Naive thymus-derived CD8-positive, alpha-beta T cell (primary cell): ENCODE results near the gene CSNK1D. TPM values are rescaled to one million over a fixed set of nuclear protein-coding genes. Genes with fewer than 3 reads are reported as not detected.

Source experiments
- ATAC-seq, 2 donors: fragments of 150-1000 bp; cut with Tn5 transposase in 1 of 2; sonication (Bioruptor Pico), chemical (Tn5 transposase) in 1 of 2; 1 replicate in 1 of 2; 2 replicates in 1 of 2; pipeline ENCODE4 v1.10.0; 2021; ENCODE audit warnings: mild to moderate bottlenecking in 2 of 2, moderate library complexity in 2 of 2
- POLR2A ChIA-PET: fragments of 350-600 bp; sonication (Branson Sonifier 250); formaldehyde crosslinking; loops from one replicate; lab custom pipeline; 2021; ENCODE audit warnings: antibody characterized with exemption; lab: Charles Lee
- DNase-seq, 10 donors: peaks; one replicate each; pipeline versions ENCODE4 v3.0.0 to v3.0.0-alpha.2; 2020 to 2022
- H3K27ac Mint-ChIP-seq, 10 donors: one replicate each; pipeline ENCODE4 v1.8.0; 2020 to 2022; ENCODE audit warnings: mild to moderate bottlenecking in 10 of 10, mixed read lengths in 10 of 10, moderate library complexity in 4 of 10, inconsistent platforms in 1 of 10
- H3K27me3 Mint-ChIP-seq, 5 donors: one replicate each; pipeline ENCODE4 v1.8.0; 2021 to 2022; ENCODE audit warnings: mixed read lengths in 5 of 5
- H3K36me3 Mint-ChIP-seq, 3 donors: one replicate each; pipeline ENCODE4 v1.8.0; 2020 to 2022; ENCODE audit warnings: mixed read lengths in 3 of 3, mild to moderate bottlenecking in 2 of 3, inconsistent platforms in 1 of 3
- H3K4me1 Mint-ChIP-seq, 4 donors: one replicate each; pipeline ENCODE4 v1.8.0; 2021 to 2022; ENCODE audit warnings: mixed read lengths in 4 of 4
- H3K4me3 Mint-ChIP-seq, 10 donors: one replicate each; pipeline ENCODE4 v1.8.0; 2020 to 2022; ENCODE audit warnings: mild to moderate bottlenecking in 10 of 10, mixed read lengths in 10 of 10, moderate library complexity in 6 of 10, inconsistent platforms in 1 of 10
- H3K9me3 Mint-ChIP-seq, 9 donors: one replicate each; pipeline ENCODE4 v1.8.0; 2020 to 2022; ENCODE audit warnings: mixed read lengths in 9 of 9, mild to moderate bottlenecking in 3 of 9, inconsistent platforms in 1 of 9, moderate library complexity in 1 of 9
- polyA plus RNA-seq, 3 donors: library from polyadenylated mRNA; unstranded; fragments of 300-500 nt; fragmentation: Illumina TruSeq; gene quantifications; one replicate each; pipeline ENCODE4 v1.2.3, GENCODE V29; 2021
- total RNA-seq, 8 experiments: library from RNA in 2 of 8; stranded (reverse) in 2 of 8; gene quantifications; one replicate each; pipeline ENCODE4 v1.2.3 and lab custom pipeline; 2021 to 2026

CSNK1D gene
- total RNA-seq (100 to 1,000 TPM; 184 to 201 TPM), polyA plus RNA-seq (10 to 100 TPM; 47.6 to 72.1 (median 48.6) TPM), total RNA-seq (lab: John Stamatoyannopoulos, UW) (94.0 to 122 (median 107) reads per million in 6 experiments)

DNA sequence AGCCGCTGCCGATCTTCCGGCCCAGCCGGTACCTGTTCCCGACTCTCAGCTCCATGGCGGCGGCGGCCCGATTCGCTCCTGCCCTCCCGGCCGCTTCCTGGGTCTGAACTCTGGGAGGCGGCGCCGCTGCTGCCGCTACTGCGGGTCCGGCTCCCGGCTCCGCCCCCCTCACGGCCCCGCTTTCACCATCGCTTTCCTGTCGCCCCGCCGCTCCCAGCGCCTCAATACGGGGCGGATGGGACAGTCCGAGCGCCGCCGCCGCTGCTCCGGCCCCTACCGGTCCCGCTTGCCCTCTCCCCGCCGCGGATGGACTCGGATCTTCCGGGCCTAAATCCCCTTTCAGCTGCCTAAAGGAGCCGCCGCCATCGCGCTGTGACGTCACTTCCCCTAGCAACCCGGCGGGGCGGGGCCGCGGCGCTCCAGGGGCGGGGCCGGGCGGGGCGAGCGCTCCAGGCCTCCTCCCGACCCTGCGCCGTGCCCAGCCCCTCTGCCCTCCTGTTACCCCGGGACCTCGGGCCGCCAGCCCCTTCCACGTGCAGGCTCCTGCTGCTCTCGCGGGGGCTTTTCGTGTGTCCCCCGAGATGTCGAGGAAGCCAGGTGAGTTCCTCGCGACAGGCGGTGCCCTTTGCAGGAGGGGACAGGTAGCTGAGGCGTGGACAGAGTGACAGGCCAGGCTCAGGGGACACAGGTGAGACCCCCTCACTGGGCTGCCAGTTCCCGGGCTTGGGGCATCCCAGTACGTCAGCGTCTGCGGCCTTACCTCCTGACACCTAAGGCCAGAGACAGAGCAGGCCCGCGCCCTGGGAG, at the start of gene CSNK1D:
CSNK1D (minus strand) TSS at position 374 of the 807 bp plus-strand sequence; CDS start at position 55, 319 bp downstream.
- H3K36me3 Mint-ChIP-seq = peaks cover 5 to 38% (median 6%) of the 10 kb centered on the region in 3 donors
- no peaks in the 10 kb centered on the region for H3K27me3 Mint-ChIP-seq
- peak within 1 kb of the TSS; percentile 93 to 99 (median 99) for H3K27ac Mint-ChIP-seq
- peaks cover 21 to 49% (median 45%) of the 10 kb centered on the region in 4 donors for H3K4me1 Mint-ChIP-seq
- POLR2A ChIA-PET = interaction anchor here (0.6 to 6.7 kb wide), 15 partner anchors 10 to 175 kb away, joined by 3 to 50 read pairs (median 5); partner anchors contain the start of genes CD7, FASN, OGFOD3 and SLC16A3
- H3K9me3 Mint-ChIP-seq = no peaks in the 10 kb centered on the region
- peak within 1 kb of the TSS; percentile 79 to 99 (median 96) for H3K4me3 Mint-ChIP-seq
- ATAC-seq (peak; percentile 74 to 79), DNase-seq (peak; percentile 82 to 98 (median 92))

DNA sequence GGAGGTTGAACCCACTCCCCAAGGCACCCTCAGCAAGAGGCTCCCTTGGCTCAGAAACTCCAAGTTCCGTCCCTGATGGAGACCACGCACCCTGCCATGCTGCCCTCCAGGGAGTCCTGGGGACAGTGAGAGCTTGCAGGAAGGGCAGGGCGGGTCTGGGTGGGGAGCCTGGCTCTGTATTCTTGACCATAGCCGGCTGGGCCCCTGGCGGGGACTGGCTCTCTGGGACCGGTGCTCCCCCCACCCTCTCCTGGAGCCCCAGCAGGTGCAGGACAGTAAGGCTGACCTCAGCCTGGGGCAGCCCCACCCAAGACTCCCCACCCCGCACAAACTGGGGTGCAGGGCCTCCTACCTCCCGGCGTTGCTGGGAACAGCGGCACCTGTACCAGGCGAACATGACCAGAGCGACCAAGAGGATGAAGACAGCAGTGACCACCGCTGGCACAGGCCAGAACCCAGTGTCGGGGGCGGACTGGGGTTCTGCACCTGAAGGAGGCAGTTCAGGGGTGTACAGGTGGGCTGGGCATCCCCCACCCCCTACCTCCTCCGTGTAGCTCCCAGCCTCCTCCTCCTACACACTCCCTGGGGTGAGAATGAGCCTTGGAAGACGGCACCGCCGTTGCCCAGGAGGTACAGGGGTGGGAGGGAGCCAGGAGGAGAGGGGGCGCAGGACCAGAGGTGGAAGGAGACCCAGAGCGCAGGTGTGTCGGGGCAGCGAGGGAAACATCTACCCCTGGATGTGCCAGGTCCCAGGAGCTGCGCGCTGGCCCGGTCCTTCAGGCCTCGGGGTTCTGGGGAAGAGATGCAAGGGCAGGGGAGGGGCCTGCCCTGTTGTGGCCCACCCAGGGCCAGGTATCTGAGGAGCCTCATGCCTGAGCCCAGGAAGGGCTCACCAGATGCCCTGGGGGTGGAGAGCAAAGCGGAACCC, 49.3 kb upstream of the CSNK1D start:
- peak overlapping the region in 4 of 10 donors; percentile 19 to 71 (median 56) for H3K27ac Mint-ChIP-seq
- peak in 1 of 10 donors; percentile 59 for DNase-seq

DNA sequence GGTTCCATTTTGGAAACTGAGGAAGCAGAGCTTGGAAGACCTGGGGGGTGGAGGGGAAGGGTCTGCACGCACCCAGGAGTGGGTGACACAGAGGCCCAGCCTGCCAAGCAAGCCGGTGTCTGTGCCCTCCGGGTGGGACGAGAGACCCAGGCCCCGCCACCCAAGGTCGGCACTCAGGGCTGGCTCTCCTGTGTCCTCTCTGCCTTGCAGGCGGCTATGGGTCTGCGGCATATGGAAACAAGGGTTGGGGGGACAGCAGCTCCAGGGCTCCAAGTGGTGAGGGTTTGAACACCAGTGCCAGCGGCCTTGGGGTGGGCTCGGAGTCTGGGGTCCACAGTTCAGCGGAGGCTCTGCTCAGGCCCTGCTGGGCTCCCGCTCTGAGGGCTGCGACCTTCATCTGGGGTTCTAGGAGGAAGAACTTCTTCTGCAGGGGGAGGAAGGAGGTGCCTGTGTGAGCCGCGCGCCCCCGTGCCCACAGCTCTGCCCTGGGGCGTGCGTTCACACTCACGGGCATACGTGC, 48.5 kb upstream of the CSNK1D start:
- H3K36me3 Mint-ChIP-seq = no peaks in the 10 kb centered on the region
- H3K27me3 Mint-ChIP-seq = no peaks in the 10 kb centered on the region
- peaks cover 6 to 21% (median 13%) of the 10 kb centered on the region in 4 donors for H3K4me1 Mint-ChIP-seq
- peak overlapping the region; percentile 19 to 93 (median 66) for H3K27ac Mint-ChIP-seq
- H3K4me3 Mint-ChIP-seq = peak overlapping the region in 7 of 10 donors; percentile 22 to 74 (median 42)
- POLR2A ChIA-PET = interaction anchor here (0.7 to 3.0 kb wide), 4 partner anchors 19 to 474 kb away, joined by 3 to 38 read pairs (median 7); no protein-coding TSS in a partner anchor
- no peak for ATAC-seq
- no peak for DNase-seq
- no peaks in the 10 kb centered on the region for H3K9me3 Mint-ChIP-seq

More for the DNA sequence above, 49.3 kb upstream of the CSNK1D start:
- Mint-ChIP-seq H3K9me3 (no peaks in the 10 kb centered on the region), H3K27me3 (no peaks in the 10 kb centered on the region), H3K4me1 (peaks cover 3 to 21% (median 12%) of the 10 kb centered on the region in 4 donors), H3K36me3 (no peaks in the 10 kb centered on the region), H3K4me3 (no peak overlapping the region)
- ATAC-seq = no peak
- POLR2A ChIA-PET = interaction anchor here (0.8 to 3.0 kb wide), 4 partner anchors 20 to 117 kb away, joined by 3 to 38 read pairs (median 8); no protein-coding TSS in a partner anchor

DNA sequence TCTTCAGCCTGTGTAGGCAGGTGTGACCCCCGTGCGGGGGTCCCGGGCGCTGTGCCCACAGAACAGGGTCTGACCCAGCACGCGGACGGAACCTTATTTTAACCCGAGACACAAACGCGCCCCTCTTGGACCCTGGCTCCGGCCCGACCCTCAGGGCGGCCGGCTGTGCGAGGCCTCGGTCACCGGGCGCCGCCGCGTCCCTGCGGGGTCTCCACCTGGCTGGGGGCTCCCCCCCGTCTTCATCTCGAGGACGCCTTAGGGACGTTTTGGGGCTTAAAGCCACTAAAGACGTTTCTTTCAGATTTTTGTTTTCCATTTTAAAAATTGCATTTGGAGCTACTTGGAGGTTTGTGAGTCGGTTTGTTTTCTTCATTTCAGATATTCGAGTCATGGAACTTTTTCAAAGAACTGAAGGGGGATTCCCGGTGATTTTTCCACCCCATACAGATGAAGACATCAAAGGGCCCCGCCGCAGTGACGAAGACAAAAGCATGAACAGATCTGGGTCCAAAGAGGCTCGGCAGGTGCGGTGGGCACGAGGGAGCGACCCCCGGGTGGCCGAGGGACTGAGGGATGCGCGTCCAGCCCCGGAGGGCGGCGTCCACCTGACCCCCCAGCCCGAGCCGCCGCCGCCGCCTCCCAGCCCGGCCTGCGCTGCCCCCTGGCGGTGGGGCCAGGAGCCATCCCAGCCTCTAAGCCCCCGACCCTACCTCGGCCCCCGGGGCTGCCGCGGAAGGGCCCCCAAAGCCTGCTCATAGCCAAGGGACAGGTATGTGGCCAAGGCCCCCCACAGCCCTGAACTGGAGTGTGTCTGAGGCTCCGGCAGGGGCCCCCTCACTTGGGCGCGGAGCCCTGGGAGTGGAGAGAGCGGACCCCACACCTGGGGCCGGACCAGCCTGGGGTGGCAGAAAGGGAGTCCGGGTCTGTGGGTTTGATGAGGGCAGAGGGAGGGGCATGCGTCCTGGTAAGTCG, 47.7 kb upstream of the CSNK1D start:
- DNase-seq = peak; percentile 54 to 92 (median 82)
- H3K27me3 Mint-ChIP-seq = no peaks in the 10 kb centered on the region
- ATAC-seq = peak; percentile 55 to 62
- H3K9me3 Mint-ChIP-seq = no peaks in the 10 kb centered on the region
- H3K27ac Mint-ChIP-seq = peak overlapping the region; percentile 49 to 97 (median 90)
- peaks cover 6 to 21% (median 14%) of the 10 kb centered on the region in 4 donors for H3K4me1 Mint-ChIP-seq
- H3K4me3 Mint-ChIP-seq = peak overlapping the region; percentile 63 to 86 (median 80)
- POLR2A ChIA-PET = interaction anchor here (0.7 to 3.0 kb wide), 8 partner anchors 12 to 473 kb away, joined by 3 to 38 read pairs (median 4); no protein-coding TSS in a partner anchor
- H3K36me3 Mint-ChIP-seq = no peaks in the 10 kb centered on the region

DNA sequence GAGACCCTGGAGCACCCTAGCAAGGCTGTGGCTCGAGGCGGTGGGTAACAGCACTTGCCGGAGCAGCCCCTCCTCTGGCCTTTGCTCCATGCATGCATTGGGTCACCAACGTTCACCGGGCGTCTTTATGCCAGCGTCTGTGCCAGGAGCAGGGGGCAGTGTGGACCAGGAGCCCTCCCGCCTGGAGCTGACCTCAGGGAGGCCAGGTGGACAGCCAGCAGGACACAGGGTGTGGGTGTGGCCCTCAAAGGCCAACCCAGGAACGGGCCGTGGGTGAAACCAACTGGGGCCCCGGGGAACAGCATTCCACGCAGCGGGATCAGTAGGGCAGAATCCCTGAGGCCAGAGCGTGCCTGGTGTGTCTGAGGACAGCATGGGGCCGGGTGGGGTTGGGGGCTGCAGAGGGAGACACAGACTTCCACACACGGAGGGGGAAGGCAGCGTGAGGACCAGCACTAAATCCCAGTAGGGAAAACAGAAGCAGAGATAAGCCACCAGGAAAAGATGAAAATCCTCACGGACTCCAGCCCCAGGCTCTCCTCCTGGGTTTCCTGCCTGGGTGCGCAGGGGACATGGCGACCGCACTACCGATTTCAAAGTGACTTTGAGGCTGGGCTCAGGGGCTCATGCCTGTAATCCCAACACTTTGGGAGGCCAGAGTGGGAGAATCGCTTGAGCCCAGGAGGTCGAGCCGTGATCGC, 46.8 kb upstream of the CSNK1D start:
- POLR2A ChIA-PET = interaction anchor here (0.7 to 2.9 kb wide), 6 partner anchors 11 to 290 kb away, joined by 3 to 38 read pairs (median 4); no protein-coding TSS in a partner anchor
- Mint-ChIP-seq H3K4me1 (peaks cover 12 to 24% (median 22%) of the 10 kb centered on the region in 4 donors), H3K4me3 (peak overlapping the region in 6 of 10 donors; percentile 25 to 78 (median 36)), H3K27me3 (peaks cover 0 to 2% (median 0%) of the 10 kb centered on the region in 5 donors), H3K9me3 (no peaks in the 10 kb centered on the region), H3K36me3 (peaks cover 0 to 7% (median 2%) of the 10 kb centered on the region in 3 donors), H3K27ac (peak overlapping the region in 8 of 10 donors; percentile 13 to 91 (median 68))
- DNase-seq = peak in 1 of 10 donors; percentile 55
- no peak for ATAC-seq

DNA sequence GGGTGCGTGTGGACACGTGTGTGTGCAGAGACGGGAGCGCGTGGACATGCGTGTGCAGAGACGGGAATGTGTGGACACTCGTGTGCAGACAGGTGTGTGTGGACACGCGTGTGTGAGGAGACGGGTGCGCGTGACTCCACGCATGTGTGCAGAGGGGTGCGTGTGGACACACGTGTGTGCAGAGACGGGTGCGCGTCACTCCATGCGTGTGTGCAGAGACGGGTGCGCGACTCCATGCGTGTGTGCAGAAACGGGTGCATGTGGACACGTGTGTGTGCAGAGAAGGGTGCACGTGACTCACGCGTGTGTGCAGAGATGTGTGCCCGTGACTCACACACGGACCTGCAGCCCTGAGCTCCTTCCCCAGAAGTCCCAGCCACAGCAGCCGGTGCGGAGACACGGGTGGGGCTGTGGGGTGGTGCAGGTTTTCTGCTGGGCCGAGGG, 46.1 kb upstream of the CSNK1D start:
- peaks cover 0 to 2% (median 0%) of the 10 kb centered on the region in 5 donors for H3K27me3 Mint-ChIP-seq
- POLR2A ChIA-PET = interaction anchor here (0.7 to 1.0 kb wide), 2 partner anchors 19 to 289 kb away, joined by 3 read pairs; no protein-coding TSS in a partner anchor
- peaks cover 12 to 24% (median 23%) of the 10 kb centered on the region in 4 donors for H3K4me1 Mint-ChIP-seq
- peaks cover 0 to 9% (median 2%) of the 10 kb centered on the region in 3 donors for H3K36me3 Mint-ChIP-seq
- ATAC-seq (no peak), DNase-seq (peak in 1 of 10 donors; percentile 60)
- peak overlapping the region in 2 of 10 donors; percentile 12 to 85 for H3K27ac Mint-ChIP-seq
- H3K4me3 Mint-ChIP-seq = peak overlapping the region in 3 of 10 donors; percentile 31 to 39 (median 31)
- H3K9me3 Mint-ChIP-seq = no peaks in the 10 kb centered on the region

DNA sequence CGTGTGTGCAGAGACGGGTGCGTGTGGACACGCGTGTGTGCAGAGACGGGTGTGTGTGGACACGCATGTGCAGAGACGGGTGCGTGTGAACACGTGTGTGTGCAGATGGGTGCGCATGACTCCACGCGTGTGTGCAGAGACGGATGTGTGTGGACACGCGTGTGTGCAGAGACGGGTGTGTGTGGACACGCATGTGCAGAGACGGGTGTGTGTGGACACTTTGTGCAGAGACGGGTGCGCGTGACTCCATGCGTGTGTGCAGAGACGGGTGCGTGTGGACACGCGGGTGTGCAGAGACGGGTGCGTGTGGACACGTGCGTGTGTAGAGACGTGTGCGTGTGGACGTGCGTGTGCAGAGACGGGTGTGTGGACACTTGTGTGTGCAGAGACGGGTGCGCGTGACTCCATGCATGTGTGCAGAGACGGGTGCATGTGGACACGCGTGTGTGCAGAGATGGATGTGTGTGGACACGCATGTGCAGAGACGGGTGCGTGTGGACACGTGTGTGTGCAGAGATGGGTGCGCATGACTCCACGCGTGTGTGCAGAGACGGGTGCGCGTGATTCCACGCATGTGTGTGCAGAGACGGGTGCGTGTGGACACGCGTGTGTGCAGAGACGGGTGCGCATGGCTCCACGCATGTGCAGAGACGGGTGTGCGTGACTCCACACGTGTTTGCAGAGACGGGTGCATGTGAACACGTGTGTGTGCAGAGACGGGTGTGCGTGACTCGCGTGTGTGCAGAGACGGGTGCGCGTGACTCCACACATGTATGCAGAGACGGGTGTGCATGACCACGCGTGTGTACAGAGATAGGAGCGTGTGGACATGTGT, 45.5 kb upstream of the CSNK1D start:
- no peaks in the 10 kb centered on the region for H3K9me3 Mint-ChIP-seq
- ATAC-seq = no peak
- peaks cover 14 to 31% (median 29%) of the 10 kb centered on the region in 4 donors for H3K4me1 Mint-ChIP-seq
- peak in 1 of 10 donors; percentile 61 for DNase-seq
- H3K4me3 Mint-ChIP-seq = no peak overlapping the region
- peaks cover 0 to 15% (median 2%) of the 10 kb centered on the region in 3 donors for H3K36me3 Mint-ChIP-seq
- no peak overlapping the region for H3K27ac Mint-ChIP-seq
- H3K27me3 Mint-ChIP-seq = peaks cover 0 to 2% (median 0%) of the 10 kb centered on the region in 5 donors
- POLR2A ChIA-PET = interaction anchor here (1.0 kb wide), 1 partner anchor 18 kb away, joined by 3 read pairs; no protein-coding TSS in a partner anchor

DNA sequence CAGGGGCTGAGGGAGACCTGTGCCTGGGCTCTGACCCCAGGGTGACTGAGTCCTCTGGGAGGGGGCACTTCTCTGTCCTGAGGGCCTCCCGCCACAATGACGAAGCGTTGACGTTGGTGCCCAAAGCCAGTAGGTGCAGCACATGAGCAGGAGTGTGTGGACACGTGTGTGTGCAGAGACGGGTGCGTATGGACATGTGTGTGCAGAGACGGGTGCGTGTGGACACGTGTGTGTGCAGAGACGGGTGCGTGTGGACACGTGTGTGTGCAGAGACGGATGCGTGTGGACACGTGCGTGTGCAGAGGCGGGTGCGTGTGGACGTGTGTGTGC, 44.6 kb upstream of the CSNK1D start:
- peaks cover 18 to 39% (median 34%) of the 10 kb centered on the region in 4 donors for H3K4me1 Mint-ChIP-seq
- ATAC-seq = no peak
- peaks cover 0 to 24% (median 5%) of the 10 kb centered on the region in 3 donors for H3K36me3 Mint-ChIP-seq
- H3K9me3 Mint-ChIP-seq = no peaks in the 10 kb centered on the region
- DNase-seq = no peak
- H3K27me3 Mint-ChIP-seq = peaks cover 0 to 2% (median 0%) of the 10 kb centered on the region in 5 donors
- no peak overlapping the region for H3K4me3 Mint-ChIP-seq
- H3K27ac Mint-ChIP-seq = no peak overlapping the region
- POLR2A ChIA-PET = interaction anchor here (1.1 to 11.5 kb wide), 8 partner anchors 8 to 288 kb away, joined by 3 to 344 read pairs (median 8); no protein-coding TSS in a partner anchor
